ACC112 (cell line): ENCODE results near the gene ALKBH2.

Source experiments
- H2AFZ ChIP-seq: fragments of 200-600 bp; sonication (generic); one replicate; pipeline ENCODE4 v1.6.0; 2017; ENCODE audit warnings: antibody characterized with exemption, low read length; ENCODE audit not compliant: unreplicated experiment
- H3K27ac ChIP-seq: fragments of 200-600 bp; sonication (generic); 2 replicates; pipeline ENCODE4 v1.5.1; 2014; ENCODE audit warnings: low read depth, mild to moderate bottlenecking, antibody characterized with exemption, low read length, moderate library complexity
- H3K27me3 ChIP-seq: fragments of 200-600 bp; sonication (generic); 2 replicates; pipeline ENCODE4 v1.6.1; 2014; ENCODE audit warnings: mild to moderate bottlenecking, antibody characterized with exemption, low read length, moderate library complexity, mixed read lengths; ENCODE audit not compliant: insufficient read depth
- H3K36me3 ChIP-seq: fragments of 200-600 bp; sonication (generic); 2 replicates; pipeline ENCODE4 v1.6.1; 2016; ENCODE audit warnings: mild to moderate bottlenecking, antibody characterized with exemption, low read length, moderate library complexity, mixed read lengths; ENCODE audit not compliant: insufficient read depth
- H3K4me1 ChIP-seq: fragments of 200-600 bp; sonication (generic); one replicate; pipeline ENCODE4 v1.6.1; 2016; ENCODE audit warnings: low read length, mixed read lengths; ENCODE audit not compliant: insufficient read depth, unreplicated experiment, control insufficient read depth
- H3K4me3 ChIP-seq: fragments of 200-600 bp; sonication (generic); 2 replicates; pipeline ENCODE4 v1.5.1; 2014; ENCODE audit warnings: mild to moderate bottlenecking, low read depth, low read length
- H3K79me2 ChIP-seq: fragments of 200-600 bp; sonication (generic); one replicate; pipeline ENCODE4 v1.6.0; 2016; ENCODE audit warnings: low read length; ENCODE audit not compliant: control insufficient read depth, unreplicated experiment, insufficient read depth

The ALKBH2 gene

DNA sequence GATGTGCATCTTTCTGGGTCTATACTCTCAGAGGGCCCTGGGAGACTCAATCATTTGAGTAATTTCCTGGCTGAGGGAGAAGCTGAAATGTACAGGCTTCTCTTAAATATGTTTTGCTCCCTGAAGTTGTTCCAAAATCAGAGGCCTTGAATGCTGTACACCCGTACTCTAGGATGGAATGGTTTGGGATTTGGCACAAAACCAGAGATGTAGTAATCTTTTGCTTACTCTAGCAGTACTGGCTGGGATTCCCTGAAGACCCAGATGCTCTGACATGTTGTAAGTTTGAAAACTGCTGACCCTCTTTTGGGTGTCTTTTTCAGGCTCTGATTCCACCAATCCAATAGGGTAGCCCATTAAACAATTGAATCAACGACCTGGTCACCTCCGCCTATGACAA, 33.5 kb upstream of the ALKBH2 start:
- Histone ChIP-seq H3K27me3 (no peaks in the 10 kb centered on the region), H3K36me3 (no peaks in the 10 kb centered on the region), H3K79me2 (no peaks in the 10 kb centered on the region), H3K4me3 (no peak overlapping the region), H3K27ac (no peak overlapping the region), H3K4me1 (no peaks in the 10 kb centered on the region), H2AFZ (no peak overlapping the region)

GRCh38 chr12:109125791-109126190, 32.5 kb upstream of the ALKBH2 start:
- Histone ChIP-seq H3K27me3 (no peaks in the 10 kb centered on the region), H3K4me1 (no peaks in the 10 kb centered on the region), H3K27ac (no peak overlapping the region), H2AFZ (no peak overlapping the region), H3K36me3 (no peaks in the 10 kb centered on the region), H3K4me3 (no peak overlapping the region), H3K79me2 (no peaks in the 10 kb centered on the region)

DNA sequence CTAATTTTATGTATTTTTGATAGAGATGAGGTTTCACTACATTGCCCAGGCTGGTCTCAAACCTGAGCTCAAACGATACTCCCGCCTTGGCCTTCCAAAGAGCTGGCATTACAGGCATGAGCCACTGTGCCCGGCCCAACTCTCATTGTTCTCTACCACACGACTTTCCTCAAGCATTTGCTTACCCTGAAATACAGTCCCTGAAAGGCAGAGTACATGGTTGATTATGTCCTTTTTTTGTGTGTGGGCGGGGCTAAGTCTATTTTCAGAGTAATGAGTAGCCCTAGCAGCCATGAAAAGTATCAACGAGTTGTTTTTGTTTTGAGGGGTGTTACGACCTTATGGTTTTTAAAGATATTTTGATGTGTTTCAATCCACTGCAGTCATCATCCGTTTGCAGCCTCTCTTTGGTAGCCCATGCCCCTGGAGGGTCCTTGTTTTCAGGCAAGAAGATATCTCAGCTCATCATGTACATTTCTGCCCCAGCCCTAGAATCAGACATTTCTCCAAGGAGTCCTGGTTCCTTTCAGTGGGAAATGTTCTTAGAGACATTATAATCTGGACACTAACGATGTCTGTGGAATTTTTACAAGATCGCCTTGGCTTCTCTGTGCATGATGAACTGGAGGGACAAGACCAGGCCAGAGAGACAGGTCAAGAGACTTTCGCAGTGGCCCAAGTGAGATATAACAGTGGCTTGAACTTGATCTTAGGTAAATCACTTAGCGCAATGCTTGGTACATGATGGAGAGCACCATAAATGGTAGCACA, 31.8 kb upstream of the ALKBH2 start:
- no peak overlapping the region for H2AFZ ChIP-seq
- H3K4me3 ChIP-seq = no peak overlapping the region
- H3K4me1 ChIP-seq = no peaks in the 10 kb centered on the region
- H3K36me3 ChIP-seq = no peaks in the 10 kb centered on the region
- H3K79me2 ChIP-seq = no peaks in the 10 kb centered on the region
- H3K27ac ChIP-seq = no peak overlapping the region
- no peaks in the 10 kb centered on the region for H3K27me3 ChIP-seq

DNA sequence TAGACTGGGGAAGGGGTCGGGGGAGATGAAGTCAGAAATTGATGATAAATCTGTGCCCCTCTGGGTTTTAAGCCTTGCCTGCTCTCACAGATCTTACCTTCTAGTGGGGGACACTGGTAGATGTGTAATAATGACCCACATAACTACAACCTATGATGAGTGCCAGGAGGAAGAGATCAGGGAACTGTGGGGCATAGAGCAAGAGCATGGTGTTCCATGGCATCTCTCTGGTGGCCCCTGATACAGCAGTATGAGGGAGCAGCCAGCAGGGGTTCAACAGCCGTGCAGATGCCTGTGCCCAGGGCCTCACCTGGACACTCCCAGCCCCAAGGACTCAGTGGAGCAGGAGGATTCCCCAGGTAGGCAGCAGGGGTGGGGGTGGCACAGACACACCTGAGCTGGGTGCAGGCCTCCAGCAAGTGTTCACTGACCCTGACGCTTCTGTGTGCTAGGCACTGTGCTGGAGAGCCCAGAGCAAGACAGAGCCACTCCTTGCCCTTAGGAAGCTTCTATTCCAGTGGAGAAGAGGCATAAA, 28.1 kb upstream of the ALKBH2 start:
- Histone ChIP-seq H3K4me3 (no peak overlapping the region), H3K79me2 (no peaks in the 10 kb centered on the region), H2AFZ (no peak overlapping the region), H3K4me1 (no peaks in the 10 kb centered on the region), H3K27me3 (no peaks in the 10 kb centered on the region), H3K27ac (no peak overlapping the region), H3K36me3 (no peaks in the 10 kb centered on the region)

GRCh38 chr12:109120557-109120956, 27.3 kb upstream of the ALKBH2 start:
- Histone ChIP-seq H3K4me1 (peaks cover 3% of the 10 kb centered on the region), H2AFZ (no peak overlapping the region), H3K27ac (no peak overlapping the region), H3K36me3 (no peaks in the 10 kb centered on the region), H3K27me3 (no peaks in the 10 kb centered on the region), H3K79me2 (no peaks in the 10 kb centered on the region), H3K4me3 (no peak overlapping the region)

- no peak overlapping the region for H2AFZ ChIP-seq
Observed at GRCh38 chr12:109120095-109120494, 26.8 kb upstream of the ALKBH2 start.

GRCh38 chr12:109116611-109116949, 23.3 kb upstream of the ALKBH2 start:
- no peaks in the 10 kb centered on the region for H3K27me3 ChIP-seq
- no peak overlapping the region for H2AFZ ChIP-seq
- H3K4me3 ChIP-seq = no peak overlapping the region
- H3K4me1 ChIP-seq = peaks cover 3% of the 10 kb centered on the region
- no peaks in the 10 kb centered on the region for H3K79me2 ChIP-seq
- H3K36me3 ChIP-seq = no peaks in the 10 kb centered on the region
- H3K27ac ChIP-seq = no peak overlapping the region

More at GRCh38 chr12:109120095-109120494, 26.8 kb upstream of the ALKBH2 start:
- Histone ChIP-seq H3K27ac (no peak overlapping the region), H3K4me3 (no peak overlapping the region), H3K36me3 (no peaks in the 10 kb centered on the region), H3K79me2 (no peaks in the 10 kb centered on the region), H3K27me3 (no peaks in the 10 kb centered on the region), H3K4me1 (peaks cover 3% of the 10 kb centered on the region)

DNA sequence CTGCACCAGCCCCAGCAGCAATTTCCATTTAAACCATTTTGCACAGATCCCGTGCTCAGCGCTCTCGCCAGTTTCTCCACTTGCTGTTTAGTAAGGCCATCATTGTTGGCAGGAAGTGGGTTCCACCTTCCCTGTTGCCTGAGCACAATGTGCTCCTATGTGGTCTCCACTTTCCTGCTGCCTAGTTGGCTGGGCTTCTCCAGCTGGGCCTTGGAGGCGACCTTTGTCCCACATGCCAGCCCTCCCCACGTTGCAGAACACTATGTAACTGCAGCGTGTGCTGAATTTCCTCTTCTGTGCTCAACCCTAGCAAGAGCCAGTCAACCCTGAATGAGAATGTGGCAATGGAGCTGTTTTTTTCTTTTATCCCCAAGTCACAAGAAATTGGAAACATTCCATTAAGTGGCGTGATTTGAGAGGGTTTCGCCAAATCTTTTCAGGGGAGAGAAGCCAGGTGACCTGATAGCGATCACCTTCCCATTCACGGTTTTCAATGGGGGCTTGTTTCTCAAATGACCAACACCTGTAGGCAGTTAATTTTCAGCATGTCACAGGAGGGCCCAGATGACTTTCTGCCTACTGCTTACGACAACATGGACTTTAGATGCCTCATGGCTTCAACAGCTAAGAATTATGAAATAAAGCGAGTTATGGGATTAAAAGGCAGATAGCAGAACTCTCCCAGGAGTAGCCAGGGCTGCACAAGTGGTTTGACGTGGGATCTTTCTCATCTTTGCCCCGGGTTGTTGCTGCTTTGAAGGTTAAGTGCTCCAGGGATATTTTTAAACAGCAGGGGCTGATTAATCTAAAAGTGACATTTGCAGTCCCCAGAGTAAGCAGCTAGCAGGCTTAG, 22.7 kb upstream of the ALKBH2 start, which contains the start of gene ACACB:
ACACB (plus strand) TSS at position 830 of the 853 bp plus-strand sequence. CDS start 22,819 bp downstream, outside the sequence.
- peaks cover 3% of the 10 kb centered on the region for H3K4me1 ChIP-seq
- no peak within 1 kb of the TSS for H2AFZ ChIP-seq
- H3K27ac ChIP-seq = no peak within 1 kb of the TSS

DNA sequence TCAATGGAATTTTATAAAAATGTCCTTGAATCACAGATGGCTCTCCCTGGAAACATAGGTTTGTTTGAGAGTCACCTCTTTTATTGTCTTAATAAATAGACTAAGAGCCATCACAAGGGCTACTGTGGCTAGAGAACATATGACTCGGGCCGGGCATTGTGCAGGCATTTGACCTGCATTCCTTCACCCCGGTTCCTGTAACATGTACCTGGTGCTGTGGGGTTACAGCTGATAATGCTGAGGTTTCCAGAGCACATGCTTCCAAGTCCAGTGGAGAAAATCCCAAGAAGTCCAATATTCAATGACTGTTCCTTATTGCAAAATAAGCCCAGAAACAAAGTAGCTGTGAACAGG, 22.1 kb upstream of the ALKBH2 start:
- Histone ChIP-seq H3K79me2 (no peaks in the 10 kb centered on the region), H3K27ac (no peak overlapping the region), H3K4me1 (peaks cover 8% of the 10 kb centered on the region), H2AFZ (no peak overlapping the region), H3K4me3 (no peak overlapping the region), H3K36me3 (no peaks in the 10 kb centered on the region), H3K27me3 (no peaks in the 10 kb centered on the region)

More for the DNA sequence above, 22.7 kb upstream of the ALKBH2 start, which contains the start of gene ACACB:
- Histone ChIP-seq H3K36me3 (no peaks in the 10 kb centered on the region), H3K4me3 (no peak within 1 kb of the TSS), H3K79me2 (no peaks in the 10 kb centered on the region), H3K27me3 (no peaks in the 10 kb centered on the region)

GRCh38 chr12:109114644-109115043, 21.4 kb upstream of the ALKBH2 start:
- H3K36me3 ChIP-seq = no peaks in the 10 kb centered on the region
- H3K4me1 ChIP-seq = peaks cover 8% of the 10 kb centered on the region
- H2AFZ ChIP-seq = no peak overlapping the region
- H3K79me2 ChIP-seq = no peaks in the 10 kb centered on the region
- no peak overlapping the region for H3K4me3 ChIP-seq
- no peaks in the 10 kb centered on the region for H3K27me3 ChIP-seq
- H3K27ac ChIP-seq = no peak overlapping the region
